ENCODE measurements around the gene SMIM1. TPM values are rescaled to one million over a fixed set of nuclear protein-coding genes. Genes with fewer than 3 reads are reported as not detected.
"Not testable (repeated sequence)": the region's sequence is repeated elsewhere in the genome, so short reads cannot be mapped to it uniquely, and the experiment has no call there.

The SMIM1 gene, protein sequence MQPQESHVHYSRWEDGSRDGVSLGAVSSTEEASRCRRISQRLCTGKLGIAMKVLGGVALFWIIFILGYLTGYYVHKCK
- 3.1 TPM for polyA plus RNA-seq (ENCODE audit: insufficient read length)

DNA sequence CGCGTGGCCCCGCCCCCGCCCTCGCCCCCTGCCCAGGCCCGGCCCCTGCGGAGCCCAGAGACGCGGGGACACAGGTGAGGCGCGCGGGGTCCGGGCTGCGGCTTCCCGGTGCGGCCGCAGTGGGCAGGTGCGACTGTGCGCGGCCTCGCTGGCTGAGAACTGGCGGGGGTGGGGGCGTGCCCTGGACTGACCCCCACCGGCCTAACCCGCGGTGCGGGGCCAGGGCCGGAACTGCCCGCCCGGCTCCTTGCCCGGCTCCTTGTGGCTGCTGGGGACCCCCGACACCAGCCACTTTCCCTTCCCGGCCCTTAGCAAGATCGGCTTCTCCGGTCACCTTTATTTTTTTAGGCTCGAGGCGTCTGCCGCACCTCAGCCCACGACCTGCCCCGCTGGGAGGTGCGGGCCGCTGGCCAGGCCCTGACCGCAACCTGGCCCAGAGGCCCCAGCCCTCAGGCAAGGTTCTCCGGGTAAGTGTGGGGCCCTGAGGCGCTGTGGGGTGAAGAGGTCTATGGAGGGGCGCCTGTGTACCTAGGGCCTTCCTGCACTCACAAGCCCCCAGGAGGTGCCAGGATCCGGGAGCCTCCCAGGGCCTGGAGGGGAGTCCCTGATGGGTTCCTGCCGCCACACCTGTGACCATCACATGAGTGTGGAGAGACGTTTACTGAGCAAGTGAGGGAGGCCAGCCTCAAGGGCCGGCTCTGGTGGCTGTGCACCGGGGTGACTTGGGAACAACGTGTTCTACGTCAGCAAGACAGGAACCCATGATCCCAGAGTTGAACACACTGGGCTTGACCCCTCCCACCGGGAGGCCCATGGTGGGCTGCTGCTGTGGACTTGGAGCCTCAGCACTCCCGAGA lies at the start of gene SMIM1:
SMIM1 (plus strand) TSS at position 35 of the 857 bp plus-strand sequence. CDS start 2,625 bp downstream, outside the sequence.
- no peak for DNase-seq (ENCODE audit: low read depth)

DNA sequence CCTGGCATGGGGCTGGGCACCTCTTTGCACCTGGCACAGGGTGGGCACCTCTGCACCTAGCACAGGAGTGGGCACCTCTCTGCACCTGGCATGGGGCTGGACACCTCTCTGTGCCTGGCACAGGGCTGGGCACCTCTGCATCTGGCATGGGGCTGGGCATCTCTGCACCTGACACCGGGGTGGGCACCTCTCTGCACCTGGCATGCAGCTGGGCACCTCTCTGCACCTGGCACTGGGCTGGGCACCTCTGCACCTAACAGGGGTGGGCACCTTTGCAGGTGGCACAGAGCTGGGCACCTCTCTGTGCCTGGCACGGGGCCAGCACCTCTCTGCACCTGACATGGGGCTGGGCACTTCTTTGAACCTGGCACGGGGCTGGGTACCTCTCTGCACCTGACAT lies 49.7 kb upstream of the SMIM1 start:
- DNase-seq (ENCODE audit: low read depth): no peak

DNA sequence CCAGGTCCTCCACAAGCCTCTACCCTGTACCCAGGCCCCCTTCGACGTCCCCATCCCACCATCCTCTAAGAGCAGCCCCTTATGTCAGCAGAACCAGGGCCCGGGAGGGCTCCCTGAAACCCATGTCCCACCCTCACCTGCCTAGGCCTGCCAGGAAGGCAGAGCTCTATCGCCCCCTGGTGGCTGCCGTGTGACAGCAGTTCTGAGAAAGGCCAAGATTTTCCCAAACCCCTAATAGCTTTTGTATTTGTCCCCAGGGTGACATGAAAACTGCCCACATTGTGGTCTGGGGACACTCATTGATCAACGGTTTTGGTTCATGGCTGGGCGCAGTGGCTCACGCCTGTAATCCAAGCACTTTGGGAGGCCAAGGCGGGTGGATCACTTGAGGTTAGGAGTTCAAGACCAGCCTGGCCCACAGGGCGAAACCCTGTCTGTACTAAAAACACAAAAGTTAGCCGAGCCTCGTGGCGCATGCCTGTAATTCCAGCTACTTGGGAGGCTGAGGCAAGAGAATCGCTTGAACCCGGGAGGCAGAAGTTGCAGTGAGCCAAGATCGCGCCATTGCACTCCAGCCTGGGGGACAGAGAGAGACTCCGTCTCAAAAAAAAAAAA lies 48.0 kb upstream of the SMIM1 start:
- DNase-seq (ENCODE audit: low read depth): not testable (repeated sequence)

DNA sequence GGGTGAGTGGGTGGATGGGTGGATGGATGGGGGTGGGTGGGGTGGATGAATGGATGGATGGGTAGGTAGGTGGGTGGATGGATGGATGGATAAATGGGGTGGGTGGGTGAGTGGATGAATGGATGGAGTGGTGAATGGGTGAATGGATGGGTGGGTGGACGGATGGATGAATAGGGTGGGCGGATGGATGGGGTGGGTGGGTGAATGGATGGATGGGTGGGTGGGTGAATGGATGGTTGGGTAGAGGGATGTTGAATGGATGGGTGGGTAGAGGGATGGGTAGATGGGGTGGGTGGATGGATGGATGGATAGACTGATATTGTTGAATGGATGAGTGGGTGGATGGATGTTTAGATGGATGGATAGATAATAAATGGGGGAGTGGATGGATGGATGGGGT lies 47.2 kb upstream of the SMIM1 start:
- no peak for DNase-seq (ENCODE audit: low read depth)

DNA sequence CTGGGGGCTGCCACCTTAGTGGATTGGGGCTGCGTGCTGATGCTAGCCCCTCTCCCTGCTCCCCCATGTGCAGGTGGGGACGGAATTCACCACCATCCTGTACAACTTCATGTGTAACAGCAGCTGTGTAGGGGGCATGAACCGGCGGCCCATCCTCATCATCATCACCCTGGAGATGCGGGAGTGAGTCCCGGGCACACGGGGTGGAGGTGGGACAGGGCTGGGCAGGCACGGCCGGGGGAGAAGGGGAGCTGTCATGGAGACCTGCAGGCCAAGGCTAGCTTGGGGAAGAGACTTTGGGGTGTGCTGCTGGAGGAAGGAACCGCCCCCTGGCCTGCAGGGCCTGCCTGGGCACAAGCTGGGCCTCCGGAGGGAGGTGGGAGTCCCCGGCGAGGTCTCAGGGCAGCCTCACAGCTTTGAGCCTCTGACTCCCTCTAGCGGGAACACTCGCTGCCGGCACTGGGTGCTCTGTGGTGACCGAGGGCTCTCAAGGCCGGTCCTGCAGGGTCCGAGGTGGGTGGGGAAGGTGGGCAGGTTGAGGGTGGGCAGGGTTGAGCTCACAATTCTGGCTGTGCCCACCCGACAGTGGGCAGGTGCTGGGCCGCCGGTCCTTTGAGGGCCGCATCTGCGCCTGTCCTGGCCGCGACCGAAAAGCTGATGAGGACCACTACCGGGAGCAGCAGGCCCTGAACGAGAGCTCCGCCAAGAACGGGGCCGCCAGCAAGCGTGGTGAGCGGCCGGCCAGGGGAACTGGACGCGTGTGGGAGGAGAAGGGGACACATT lies 45.3 kb upstream of the SMIM1 start:
- DNase-seq (ENCODE audit: low read depth): no peak

DNA sequence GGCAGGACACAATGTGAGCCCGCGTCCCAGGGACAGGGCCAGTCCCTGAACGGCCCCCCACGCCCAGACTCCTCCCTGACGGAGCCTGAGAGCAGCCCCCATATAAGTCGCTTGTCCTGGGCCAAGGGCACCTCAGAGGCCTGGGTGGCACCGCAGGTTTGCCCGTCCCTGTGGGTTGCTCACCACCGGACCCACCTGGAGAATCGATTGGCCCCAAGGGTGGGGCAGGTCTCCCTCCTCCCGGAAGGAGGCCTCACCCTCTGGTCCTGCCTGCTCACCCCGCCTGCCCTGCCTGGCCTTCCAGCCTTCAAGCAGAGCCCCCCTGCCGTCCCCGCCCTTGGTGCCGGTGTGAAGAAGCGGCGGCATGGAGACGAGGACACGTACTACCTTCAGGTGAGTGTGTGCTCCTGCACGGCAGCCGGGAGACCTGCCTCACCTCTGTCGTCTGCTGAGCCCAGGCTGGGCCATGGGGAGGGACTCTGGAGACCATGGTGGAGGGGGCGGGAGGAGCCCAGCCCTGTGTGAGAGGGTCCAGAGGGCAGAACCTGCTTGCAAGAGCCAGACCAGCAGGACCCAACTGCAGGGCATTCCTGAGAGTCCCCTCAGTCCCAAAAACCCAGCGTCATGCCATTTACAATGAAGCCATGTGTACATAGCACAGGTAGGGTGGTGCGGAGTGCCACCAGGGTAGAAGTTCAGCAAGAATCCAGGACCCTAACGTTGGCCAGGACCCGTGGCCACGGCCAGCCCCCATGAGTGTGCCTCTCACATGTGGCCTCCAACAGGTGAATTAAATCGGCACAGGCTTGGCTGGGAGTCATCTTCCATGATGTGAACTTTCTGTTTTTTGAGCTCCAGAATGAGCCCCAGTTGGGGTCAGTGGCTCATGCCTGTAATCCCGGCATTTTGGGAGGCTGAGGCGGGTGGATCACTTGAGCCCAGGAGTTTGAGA lies 44.4 kb upstream of the SMIM1 start:
- DNase-seq (ENCODE audit: low read depth): no peak

DNA sequence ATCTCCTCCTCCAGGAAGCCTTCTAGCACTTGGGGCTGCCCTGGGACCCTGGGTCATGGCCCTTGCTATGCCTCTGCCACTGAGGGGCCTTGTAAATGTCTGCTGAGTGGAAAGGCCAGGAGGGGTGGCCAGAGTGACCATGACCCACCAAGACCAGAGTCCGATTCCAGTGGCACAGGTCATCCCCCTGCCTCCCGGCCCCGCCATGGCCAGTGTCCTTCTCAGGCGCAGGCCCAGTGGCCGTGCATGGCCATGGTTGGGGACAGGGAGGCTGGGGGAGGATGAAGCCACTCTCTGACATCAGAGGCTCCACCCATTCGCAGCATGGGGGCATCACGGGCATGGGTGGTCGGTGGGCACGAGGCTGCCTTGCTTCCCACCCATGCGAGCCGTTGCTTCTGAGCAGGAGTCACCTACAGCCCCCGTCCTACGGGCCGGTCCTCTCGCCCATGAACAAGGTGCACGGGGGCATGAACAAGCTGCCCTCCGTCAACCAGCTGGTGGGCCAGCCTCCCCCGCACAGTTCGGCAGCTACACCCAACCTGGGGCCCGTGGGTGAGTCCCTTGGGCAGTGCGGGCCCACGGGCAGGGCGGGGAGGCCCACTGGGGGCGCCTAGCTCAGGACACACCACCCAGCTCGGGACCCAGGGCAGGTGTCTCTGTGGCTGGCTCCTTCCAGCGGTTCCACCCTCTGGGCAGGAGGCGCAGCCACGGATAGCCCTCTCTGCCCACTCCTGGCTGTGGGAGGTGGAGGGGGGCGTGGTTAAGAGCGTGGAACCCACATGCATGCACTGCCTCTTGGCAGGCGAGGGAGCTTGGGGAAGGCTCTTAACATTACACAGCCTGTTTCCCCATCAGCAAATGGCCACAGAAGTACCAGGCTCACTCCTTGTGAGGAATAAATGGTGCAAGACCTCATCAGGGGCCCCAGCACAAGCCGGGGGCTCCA lies 42.7 kb upstream of the SMIM1 start:
- no peak for DNase-seq (ENCODE audit: low read depth)

DNA sequence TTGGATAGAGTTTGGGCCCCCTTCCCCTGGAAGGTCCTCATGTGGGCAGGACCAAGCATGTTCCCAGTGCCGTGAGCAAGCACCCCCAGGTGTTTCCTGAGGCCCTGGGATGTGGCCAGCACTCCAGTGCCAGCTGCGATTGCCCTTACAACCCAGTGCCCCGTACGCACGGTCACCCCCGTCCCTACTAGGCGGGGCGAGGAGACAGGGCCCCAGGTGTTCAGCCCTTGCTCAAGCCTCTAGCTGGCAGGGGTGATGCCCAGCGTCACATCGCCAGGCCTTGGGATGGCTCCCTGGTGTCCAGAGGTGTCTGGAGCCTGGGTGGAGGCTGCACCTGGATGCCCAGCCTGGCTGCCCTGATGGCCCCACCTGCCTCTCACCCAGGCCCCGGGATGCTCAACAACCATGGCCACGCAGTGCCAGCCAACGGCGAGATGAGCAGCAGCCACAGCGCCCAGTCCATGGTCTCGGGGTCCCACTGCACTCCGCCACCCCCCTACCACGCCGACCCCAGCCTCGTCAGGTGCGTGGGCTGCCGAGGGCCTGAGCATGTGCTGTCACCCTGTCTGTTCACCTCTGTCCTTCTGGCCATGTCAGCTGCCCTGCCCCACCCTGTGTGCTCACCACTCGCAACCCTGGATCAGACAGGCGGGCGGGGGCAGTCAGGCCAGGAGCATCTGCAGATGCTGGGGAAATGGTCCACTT lies 41.9 kb upstream of the SMIM1 start:
- DNase-seq (ENCODE audit: low read depth): no peak

DNA sequence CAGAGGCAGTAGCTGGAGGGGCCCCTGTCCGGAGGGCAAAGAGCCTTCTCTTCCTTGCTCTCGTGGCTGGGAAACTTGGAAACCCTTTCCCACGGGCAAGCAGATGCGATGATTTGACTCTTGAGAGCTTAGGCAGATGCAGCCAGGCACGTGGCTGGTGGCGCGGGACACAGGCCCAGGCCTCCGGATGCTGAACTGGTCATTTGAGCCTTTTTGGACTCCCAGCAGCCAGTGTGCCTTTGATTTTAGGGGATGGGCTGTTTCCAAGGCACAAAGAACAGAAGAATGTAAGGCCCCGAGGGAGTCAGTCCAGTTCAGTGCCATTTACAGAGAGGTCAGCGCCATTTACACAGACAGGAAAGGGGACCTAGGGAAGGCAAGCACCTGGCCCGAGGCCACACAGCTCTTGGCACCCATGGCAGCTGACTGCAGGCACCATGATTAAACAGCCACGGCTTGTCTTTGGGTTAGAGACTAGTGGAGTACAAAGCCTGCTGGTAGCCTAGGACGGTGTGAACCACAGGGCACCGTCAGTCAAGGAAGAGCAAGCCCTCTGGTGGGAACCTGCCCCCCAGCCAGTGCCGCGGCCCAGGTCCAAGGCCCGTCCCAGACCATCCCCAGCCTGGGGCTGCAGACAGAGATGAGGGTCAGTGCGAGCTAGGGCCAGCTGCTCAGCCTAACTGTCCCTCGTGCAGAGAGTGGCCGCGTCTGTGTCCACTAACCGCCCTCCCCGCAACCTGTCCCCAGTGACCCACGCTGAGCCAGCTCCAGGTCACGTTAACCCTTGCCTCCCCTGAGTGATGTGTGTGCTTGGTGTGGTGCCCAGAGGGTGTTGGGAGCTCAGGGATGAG lies 40.7 kb upstream of the SMIM1 start:
- no peak for DNase-seq (ENCODE audit: low read depth)

DNA sequence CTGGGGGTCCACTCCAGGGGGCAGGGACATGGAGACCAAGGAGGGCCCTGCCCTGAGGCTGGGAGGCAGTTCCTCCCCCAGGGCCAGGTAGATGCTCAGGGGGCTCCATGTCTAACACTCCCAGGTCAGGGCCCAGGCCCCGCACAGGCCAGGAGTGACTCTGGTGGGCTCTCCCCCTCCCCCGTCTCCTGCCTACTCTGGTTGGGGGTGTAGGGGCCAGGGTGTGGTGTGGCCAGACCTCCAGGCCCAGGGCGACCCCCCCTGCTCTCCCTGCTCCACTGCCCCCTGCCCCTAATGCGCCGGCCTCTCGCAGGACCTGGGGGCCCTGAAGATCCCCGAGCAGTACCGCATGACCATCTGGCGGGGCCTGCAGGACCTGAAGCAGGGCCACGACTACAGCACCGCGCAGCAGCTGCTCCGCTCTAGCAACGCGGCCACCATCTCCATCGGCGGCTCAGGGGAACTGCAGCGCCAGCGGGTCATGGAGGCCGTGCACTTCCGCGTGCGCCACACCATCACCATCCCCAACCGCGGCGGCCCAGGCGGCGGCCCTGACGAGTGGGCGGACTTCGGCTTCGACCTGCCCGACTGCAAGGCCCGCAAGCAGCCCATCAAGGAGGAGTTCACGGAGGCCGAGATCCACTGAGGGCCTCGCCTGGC lies 40.0 kb upstream of the SMIM1 start:
- DNase-seq (ENCODE audit: low read depth): no peak

DNA sequence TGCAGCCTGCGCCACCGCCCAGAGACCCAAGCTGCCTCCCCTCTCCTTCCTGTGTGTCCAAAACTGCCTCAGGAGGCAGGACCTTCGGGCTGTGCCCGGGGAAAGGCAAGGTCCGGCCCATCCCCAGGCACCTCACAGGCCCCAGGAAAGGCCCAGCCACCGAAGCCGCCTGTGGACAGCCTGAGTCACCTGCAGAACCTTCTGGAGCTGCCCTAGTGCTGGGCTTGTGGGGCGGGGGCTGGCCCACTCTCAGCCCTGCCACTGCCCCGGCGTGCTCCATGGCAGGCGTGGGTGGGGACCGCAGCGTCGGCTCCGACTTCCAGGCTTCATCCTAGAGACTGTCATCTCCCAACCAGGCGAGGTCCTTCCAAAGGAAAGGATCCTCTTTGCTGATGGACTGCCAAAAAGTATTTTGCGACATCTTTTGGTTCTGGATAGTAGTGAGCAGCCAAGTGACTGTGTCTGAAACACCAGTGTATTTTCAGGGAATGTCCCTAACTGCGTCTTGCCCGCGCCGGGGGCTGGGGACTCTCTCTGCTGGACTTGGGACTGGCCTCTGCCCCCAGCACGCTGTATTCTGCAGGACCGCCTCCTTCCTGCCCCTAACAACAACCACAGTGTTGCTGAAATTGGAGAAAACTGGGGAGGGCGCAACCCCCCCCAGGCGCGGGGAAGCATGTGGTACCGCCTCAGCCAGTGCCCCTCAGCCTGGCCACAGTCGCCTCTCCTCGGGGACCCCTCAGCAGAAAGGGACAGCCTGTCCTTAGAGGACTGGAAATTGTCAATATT lies 39.3 kb upstream of the SMIM1 start:
- no peak for DNase-seq (ENCODE audit: low read depth)

DNA sequence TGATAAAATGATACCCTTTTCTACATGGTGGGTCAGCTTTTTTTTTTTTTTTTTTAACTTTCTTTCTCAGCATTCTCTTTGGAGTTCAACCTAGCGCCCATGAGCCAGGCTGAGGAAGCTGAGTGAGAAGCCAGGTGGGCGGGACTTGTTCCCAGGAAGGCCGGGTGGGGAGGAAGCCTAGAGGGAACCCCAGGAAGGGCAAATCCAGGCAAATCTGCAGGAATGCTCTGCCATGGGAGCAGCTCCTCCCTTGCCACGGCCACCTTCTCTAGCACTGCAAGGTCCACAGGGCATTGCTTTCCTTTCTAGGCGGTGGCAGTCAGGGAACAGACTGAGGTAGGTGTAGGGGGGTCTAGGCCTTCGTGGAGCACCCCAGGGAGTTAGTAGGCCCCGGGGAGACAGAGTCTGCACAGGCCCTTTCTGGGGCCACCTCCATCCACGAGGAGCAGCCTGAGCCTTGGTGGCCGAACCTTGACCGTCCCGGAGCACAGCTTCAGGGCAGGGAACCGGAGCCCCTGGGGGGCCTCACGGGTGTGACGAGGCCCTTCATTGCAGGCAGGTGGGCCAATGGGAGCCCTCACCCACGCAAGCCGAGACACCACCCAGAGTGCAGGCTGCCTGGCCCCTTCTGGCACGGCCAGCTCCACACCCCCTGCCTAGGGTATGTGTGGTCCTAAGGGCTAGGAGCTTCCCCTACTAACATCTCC lies 38.5 kb upstream of the SMIM1 start:
- no peak for DNase-seq (ENCODE audit: low read depth)

DNA sequence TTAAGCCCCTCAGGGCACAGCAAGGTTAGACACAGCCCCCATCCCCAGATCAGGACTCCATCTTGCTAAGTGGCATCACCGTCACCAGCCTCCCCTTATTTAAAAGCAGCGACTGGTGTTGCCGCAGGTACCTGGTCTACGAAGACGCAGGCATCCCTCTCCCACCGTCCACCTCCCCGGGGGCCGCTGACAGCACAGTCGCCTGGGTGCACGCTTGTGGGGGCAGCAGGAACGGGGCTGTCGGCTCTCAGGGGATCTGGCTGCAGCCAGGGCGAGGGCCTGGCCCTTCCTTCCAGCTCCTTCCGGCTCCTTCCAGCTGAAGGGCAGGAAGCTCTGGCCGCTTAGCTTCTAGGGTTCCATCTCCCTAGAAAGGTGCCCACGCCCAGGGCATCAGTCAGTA lies 37.9 kb upstream of the SMIM1 start:
- no peak for DNase-seq (ENCODE audit: low read depth)

DNA sequence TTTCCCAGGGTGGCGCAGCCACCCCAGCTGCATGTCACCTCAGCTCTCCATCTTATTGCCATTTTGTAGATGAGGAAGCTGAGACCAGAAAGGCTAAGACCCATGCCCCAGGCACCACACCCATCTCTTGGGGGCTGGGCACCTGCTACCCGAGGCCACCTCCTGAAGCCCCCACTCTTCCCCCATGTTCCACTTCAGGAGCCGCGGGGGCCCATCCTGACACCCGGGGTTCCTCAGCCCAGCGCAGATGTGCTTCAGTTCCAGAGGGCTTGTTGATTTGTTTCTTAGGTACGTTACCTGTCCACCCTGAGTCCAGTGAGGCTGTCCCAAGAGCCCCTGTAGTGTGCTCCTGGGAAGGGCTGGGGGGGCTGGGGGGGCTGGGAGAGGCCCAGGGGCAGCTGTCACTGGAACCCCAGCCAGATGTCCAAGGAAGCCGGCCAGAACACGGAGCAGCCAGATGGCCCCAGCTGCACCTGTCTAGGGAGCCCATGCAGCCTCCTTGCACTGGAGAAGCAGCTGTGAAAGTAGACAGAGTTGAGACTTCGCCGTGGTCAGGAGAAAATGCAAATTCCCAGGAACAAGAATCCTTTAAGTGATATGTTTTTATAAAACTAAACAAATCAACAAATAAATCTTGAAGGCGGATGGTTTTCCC lies 37.4 kb upstream of the SMIM1 start:
- no peak for DNase-seq (ENCODE audit: low read depth)

DNA sequence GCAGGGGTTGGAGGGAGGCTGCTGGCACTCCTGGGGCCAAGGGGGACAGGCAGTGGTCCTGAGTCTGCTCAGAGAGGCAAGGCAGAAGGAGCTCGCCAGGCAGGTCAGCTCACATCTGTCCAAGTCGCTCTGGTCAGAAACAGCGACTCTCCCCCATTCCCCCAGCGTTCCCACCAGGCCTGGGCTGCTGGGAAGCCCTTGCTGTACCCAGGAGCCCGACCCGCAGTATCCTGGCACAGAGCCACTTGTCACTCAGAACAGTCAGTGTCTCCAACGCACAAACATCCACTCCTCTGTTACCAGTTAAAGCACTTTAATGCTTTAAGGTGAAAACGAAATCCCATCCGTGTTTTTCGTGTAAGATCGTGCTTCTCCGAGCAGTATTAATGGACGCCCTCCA lies 36.9 kb upstream of the SMIM1 start:
- no peak for DNase-seq (ENCODE audit: low read depth)

DNA sequence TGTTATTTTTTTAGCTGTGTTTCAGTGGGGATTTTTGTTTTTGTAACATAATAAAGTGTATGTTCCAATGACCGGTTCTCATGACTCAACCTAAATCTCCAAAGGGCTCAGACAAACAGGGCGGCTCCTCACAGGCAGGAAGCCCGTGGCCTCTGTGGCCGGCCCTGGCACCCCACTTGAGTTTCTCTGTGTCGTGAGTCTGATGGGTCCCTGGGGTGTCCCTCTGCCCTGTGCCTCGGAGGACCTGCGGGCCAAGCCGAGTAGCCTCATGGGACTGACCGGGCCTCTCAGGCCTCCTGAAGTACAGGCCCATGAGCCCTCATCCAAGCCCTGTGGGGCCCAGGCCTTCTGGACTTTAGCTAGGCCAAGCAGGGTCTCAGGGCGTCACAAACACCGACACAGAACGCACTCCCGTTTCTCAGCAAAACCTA lies 36.4 kb upstream of the SMIM1 start:
- no peak for DNase-seq (ENCODE audit: low read depth)
